K562 (cell line): ENCODE data around the gene ATRIP. TPM values are rescaled to one million over a fixed set of nuclear protein-coding genes. Genes with fewer than 3 reads are reported as not detected.
A peak's percentile ranks its signal among the peaks of the same experiment; 100 is the strongest.

Source experiments
- CAMTA2 ChIP-seq: fragments of 250-450 bp; sonication (Bioruptor Pico); conservative IDR thresholded peaks from 2 replicates; pipeline ENCODE4 v1.5.1; 2022
- DPF2 ChIP-seq: fragments of 450-650 bp; IDR thresholded peaks from 2 replicates; pipeline ENCODE4 v1.6.1; 2016
- NRF1 ChIP-seq, 2 experiments: fragments of 450-650 bp; IDR thresholded peaks in 1 of 2; conservative IDR thresholded peaks in 1 of 2; 2 replicates each; pipeline ENCODE4 v1.6.1; 2014; ENCODE audit warnings: mild to moderate bottlenecking in 2 of 2
- TBP ChIP-seq: optimal IDR thresholded peaks from 2 replicates; pipeline ENCODE3; 2011; ENCODE audit warnings: low read depth, low read length, improper control_type of control experiment
- ZNF134 ChIP-seq: fragments of 250-450 bp; sonication (Bioruptor Pico); conservative IDR thresholded peaks from 2 replicates; pipeline ENCODE4 v1.4.0; 2020
- polyA plus RNA-seq, 8 experiments: library from polyadenylated mRNA; depleted of rRNA in 4 of 8; stranded (reverse) in 5 of 8; unstranded in 3 of 8; fragments of >200 nt; fragmentation: Nextera tagmentation in 2 of 8; fragmentation: Illumina TruSeq in 1 of 8; extraction: Ambion mirVana in 2 of 8; extraction: Trizol in 1 of 8; gene quantifications; 2 replicates each; pipeline versions ENCODE4 v1.2.1 to v1.2.3, GENCODE V29; 2011 to 2014; ENCODE audit warnings: inconsistent platforms in 1 of 8, missing spikeins in 1 of 8
- total RNA-seq, 7 experiments: library from RNA; depleted of rRNA in 6 of 7; stranded (reverse); fragments of >200 nt in 6 of 7; fragmentation: Illumina TruSeq in 2 of 7; extraction: Trizol in 2 of 7; gene quantifications; 2 replicates each; pipeline versions ENCODE4 v1.2.1 to v1.2.3, GENCODE V29; 2011 to 2021; ENCODE audit warnings: low replicate concordance in 1 of 7
- TF ChIP-seq, protein P1 (sequence below): fragments of 450-650 bp; IDR thresholded peaks from 2 replicates; pipeline ENCODE4 v1.6.1; 2017; ENCODE audit warnings: mild to moderate bottlenecking, moderate library complexity
- TF ChIP-seq, protein P2 (sequence below), 2 experiments: fragments of 450-650 bp; formaldehyde crosslinking in 1 of 2; IDR thresholded peaks; 2 replicates each; pipeline versions ENCODE4 v1.4.0 to v1.6.1; 2014 to 2020; ENCODE audit warnings: mild to moderate bottlenecking in 2 of 2, borderline replicate concordance in 1 of 2, low read depth in 1 of 2
- TF ChIP-seq, protein P3 (sequence below): fragments of 450-650 bp; IDR thresholded peaks from 2 replicates; pipeline ENCODE4 v1.6.1; 2017; ENCODE audit warnings: antibody characterized with exemption, mild to moderate bottlenecking

The ATRIP gene
- total and polyA plus RNA-seq, 9 of the 15 experiments (the other 6 are each of a cell fraction or from before 2014, with no cell fraction given) = 1.7 to 15.7 (median 10.5) TPM

DNA sequence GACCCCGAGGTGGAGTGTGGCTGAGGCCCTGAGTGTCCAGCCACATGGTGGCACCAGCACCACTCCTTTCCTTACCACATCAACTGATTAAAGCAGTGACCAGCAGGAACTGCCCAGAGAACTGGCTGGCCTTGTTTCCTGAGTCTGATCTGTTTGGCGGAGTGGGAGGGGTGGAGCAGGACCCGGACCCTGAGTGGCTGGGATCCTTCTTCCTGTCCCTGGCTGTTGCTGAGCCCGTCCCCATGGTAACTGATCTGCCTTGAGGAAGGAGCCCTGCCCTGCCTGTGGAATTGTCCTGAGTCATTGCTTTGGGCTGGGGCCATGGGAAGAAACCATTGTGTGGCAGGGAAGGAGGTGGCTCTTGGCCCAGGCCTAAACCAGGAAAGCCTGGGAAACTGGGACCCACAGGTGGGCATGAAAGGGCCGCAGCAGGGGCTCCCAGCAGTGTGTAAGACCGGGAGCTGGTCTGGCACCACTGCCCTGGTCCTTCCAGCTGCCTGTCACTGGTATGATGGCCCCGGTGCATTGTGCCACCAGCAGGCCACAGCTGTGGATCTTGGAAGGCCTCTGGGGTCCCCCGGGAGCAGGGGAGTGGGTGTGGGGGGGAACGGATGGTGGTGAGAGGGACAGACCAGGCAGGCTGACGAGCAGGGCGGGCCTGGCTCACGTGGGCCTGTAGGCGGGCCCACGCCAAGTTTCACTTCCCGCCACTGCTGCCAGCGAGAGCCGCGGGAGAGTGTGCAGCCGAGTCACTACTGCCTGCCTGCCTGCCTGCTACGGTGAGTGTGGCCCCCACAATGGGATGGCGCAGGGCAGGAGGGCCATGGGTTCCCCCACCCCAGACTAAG, 19.2 kb downstream of the ATRIP start (continued):
- TF ChIP-seq, protein P1, sequence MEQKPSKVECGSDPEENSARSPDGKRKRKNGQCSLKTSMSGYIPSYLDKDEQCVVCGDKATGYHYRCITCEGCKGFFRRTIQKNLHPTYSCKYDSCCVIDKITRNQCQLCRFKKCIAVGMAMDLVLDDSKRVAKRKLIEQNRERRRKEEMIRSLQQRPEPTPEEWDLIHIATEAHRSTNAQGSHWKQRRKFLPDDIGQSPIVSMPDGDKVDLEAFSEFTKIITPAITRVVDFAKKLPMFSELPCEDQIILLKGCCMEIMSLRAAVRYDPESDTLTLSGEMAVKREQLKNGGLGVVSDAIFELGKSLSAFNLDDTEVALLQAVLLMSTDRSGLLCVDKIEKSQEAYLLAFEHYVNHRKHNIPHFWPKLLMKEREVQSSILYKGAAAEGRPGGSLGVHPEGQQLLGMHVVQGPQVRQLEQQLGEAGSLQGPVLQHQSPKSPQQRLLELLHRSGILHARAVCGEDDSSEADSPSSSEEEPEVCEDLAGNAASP = no peak
- TF ChIP-seq TBP (peak; percentile 9), NRF1 (conservative IDR thresholded peaks at IDR 0.05 in 1 of 2, IDR thresholded peaks at IDR 0.05 in 1 of 2) (peak; percentile 22 to 57; a peak in 3 of 4 replicates), CAMTA2 (CRISPR knock-in tag) (no peak), DPF2 (peak; percentile 30; the same call in 1 of the 2 replicates), ZNF134 (peak; percentile 84)
- TF ChIP-seq, protein P2, sequence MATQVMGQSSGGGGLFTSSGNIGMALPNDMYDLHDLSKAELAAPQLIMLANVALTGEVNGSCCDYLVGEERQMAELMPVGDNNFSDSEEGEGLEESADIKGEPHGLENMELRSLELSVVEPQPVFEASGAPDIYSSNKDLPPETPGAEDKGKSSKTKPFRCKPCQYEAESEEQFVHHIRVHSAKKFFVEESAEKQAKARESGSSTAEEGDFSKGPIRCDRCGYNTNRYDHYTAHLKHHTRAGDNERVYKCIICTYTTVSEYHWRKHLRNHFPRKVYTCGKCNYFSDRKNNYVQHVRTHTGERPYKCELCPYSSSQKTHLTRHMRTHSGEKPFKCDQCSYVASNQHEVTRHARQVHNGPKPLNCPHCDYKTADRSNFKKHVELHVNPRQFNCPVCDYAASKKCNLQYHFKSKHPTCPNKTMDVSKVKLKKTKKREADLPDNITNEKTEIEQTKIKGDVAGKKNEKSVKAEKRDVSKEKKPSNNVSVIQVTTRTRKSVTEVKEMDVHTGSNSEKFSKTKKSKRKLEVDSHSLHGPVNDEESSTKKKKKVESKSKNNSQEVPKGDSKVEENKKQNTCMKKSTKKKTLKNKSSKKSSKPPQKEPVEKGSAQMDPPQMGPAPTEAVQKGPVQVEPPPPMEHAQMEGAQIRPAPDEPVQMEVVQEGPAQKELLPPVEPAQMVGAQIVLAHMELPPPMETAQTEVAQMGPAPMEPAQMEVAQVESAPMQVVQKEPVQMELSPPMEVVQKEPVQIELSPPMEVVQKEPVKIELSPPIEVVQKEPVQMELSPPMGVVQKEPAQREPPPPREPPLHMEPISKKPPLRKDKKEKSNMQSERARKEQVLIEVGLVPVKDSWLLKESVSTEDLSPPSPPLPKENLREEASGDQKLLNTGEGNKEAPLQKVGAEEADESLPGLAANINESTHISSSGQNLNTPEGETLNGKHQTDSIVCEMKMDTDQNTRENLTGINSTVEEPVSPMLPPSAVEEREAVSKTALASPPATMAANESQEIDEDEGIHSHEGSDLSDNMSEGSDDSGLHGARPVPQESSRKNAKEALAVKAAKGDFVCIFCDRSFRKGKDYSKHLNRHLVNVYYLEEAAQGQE (IDR thresholded peaks at IDR 0.05; ENCODE audit: borderline replicate concordance) = peak; percentile 83
- TF ChIP-seq, protein P2 (CRISPR knock-in tag; IDR thresholded peaks at IDR 0.05; ENCODE audit: low read depth) = no peak
- TF ChIP-seq, protein P3, sequence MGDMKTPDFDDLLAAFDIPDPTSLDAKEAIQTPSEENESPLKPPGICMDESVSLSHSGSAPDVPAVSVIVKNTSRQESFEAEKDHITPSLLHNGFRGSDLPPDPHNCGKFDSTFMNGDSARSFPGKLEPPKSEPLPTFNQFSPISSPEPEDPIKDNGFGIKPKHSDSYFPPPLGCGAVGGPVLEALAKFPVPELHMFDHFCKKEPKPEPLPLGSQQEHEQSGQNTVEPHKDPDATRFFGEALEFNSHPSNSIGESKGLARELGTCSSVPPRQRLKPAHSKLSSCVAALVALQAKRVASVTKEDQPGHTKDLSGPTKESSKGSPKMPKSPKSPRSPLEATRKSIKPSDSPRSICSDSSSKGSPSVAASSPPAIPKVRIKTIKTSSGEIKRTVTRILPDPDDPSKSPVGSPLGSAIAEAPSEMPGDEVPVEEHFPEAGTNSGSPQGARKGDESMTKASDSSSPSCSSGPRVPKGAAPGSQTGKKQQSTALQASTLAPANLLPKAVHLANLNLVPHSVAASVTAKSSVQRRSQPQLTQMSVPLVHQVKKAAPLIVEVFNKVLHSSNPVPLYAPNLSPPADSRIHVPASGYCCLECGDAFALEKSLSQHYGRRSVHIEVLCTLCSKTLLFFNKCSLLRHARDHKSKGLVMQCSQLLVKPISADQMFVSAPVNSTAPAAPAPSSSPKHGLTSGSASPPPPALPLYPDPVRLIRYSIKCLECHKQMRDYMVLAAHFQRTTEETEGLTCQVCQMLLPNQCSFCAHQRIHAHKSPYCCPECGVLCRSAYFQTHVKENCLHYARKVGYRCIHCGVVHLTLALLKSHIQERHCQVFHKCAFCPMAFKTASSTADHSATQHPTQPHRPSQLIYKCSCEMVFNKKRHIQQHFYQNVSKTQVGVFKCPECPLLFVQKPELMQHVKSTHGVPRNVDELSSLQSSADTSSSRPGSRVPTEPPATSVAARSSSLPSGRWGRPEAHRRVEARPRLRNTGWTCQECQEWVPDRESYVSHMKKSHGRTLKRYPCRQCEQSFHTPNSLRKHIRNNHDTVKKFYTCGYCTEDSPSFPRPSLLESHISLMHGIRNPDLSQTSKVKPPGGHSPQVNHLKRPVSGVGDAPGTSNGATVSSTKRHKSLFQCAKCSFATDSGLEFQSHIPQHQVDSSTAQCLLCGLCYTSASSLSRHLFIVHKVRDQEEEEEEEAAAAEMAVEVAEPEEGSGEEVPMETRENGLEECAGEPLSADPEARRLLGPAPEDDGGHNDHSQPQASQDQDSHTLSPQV = peak; percentile 62
- TF ChIP-seq, all 486 proteins: peak for 57
